GM21576 (cell line): ENCODE data around the gene NQO2.

Experiments used
- ATAC-seq: cut with Tn5 transposase; IDR thresholded peaks from one replicate; pipeline ENCODE4 v1.9.1; 2021; ENCODE audit warnings: mild to moderate bottlenecking, moderate library complexity; ENCODE audit not compliant: unreplicated experiment

The NQO2 gene

GRCh38 chr6:2999618-3000557, at the start of gene NQO2:
TSS of gene NQO2 (plus strand) at chr6:2999894. CDS start at chr6:3006553, 6,659 bp downstream.
- peak; percentile 57 for ATAC-seq

GRCh38 chr6:2950713-2951112, 49.0 kb upstream of the NQO2 start:
- ATAC-seq: no peak

- no peak for ATAC-seq
Measured at GRCh38 chr6:2951728-2952127, 48.0 kb upstream of the NQO2 start.

- ATAC-seq: no peak
Measured at GRCh38 chr6:2952557-2953095, 47.1 kb upstream of the NQO2 start.

- no peak for ATAC-seq
Measured at GRCh38 chr6:2953098-2953497, 46.6 kb upstream of the NQO2 start.

- ATAC-seq: no peak
Measured at GRCh38 chr6:2956930-2957685, 42.6 kb upstream of the NQO2 start.

GRCh38 chr6:2957696-2958330, 41.9 kb upstream of the NQO2 start:
- no peak for ATAC-seq

- no peak for ATAC-seq
Measured at GRCh38 chr6:2958331-2958711, 41.4 kb upstream of the NQO2 start.

GRCh38 chr6:2958776-2959175, 40.9 kb upstream of the NQO2 start:
- ATAC-seq: no peak

- ATAC-seq: no peak
Measured at GRCh38 chr6:2959909-2960719, 39.6 kb upstream of the NQO2 start.

- ATAC-seq: no peak
Measured at GRCh38 chr6:2960935-2961334, 38.8 kb upstream of the NQO2 start.

GRCh38 chr6:2961506-2961905, 38.2 kb upstream of the NQO2 start:
- no peak for ATAC-seq

GRCh38 chr6:2962004-2962403, 37.7 kb upstream of the NQO2 start:
- ATAC-seq: no peak

GRCh38 chr6:2962636-2963035, 37.1 kb upstream of the NQO2 start:
- ATAC-seq: no peak

GRCh38 chr6:2963756-2964155, 35.9 kb upstream of the NQO2 start:
- no peak for ATAC-seq

GRCh38 chr6:2964793-2965505, 34.7 kb upstream of the NQO2 start:
- no peak for ATAC-seq

GRCh38 chr6:2966347-2966746, 33.3 kb upstream of the NQO2 start:
- ATAC-seq: no peak

GRCh38 chr6:2967936-2968335, 31.8 kb upstream of the NQO2 start:
- ATAC-seq: no peak

GRCh38 chr6:2968600-2969135, 31.0 kb upstream of the NQO2 start:
- no peak for ATAC-seq

- ATAC-seq: no peak
Measured at GRCh38 chr6:2969549-2969948, 30.1 kb upstream of the NQO2 start.
